ENCODE data around the gene RTN4.
"Not testable (repeated sequence)": the region's sequence is repeated elsewhere in the genome, so short reads cannot be mapped to it uniquely, and the experiment has no call there.

RTN4 gene

GRCh38 chr2:55006306-55006705 lies 43.9 kb downstream of the RTN4 start:
- no peak for DNase-seq (ENCODE audit: low spot score)

- no peak for DNase-seq (ENCODE audit: low spot score)
These were observed 46.3 kb downstream of the RTN4 start for GRCh38 chr2:55003706-55004639.

- no peak for DNase-seq (ENCODE audit: low spot score)
These were observed 48.5 kb downstream of the RTN4 start for GRCh38 chr2:55001716-55002115.

- DNase-seq (ENCODE audit: low spot score) = no peak
These were observed 49.9 kb downstream of the RTN4 start for GRCh38 chr2:55000341-55000740.

- DNase-seq (ENCODE audit: low spot score) = no peak
These were observed 51.1 kb downstream of the RTN4 start for GRCh38 chr2:54999182-54999581.

GRCh38 chr2:54997826-54998225 lies 52.4 kb downstream of the RTN4 start:
- DNase-seq (ENCODE audit: low spot score) = no peak

GRCh38 chr2:54995553-54995952 lies 54.7 kb downstream of the RTN4 start:
- DNase-seq (ENCODE audit: low spot score) = no peak

GRCh38 chr2:54990694-54991093 lies 59.6 kb downstream of the RTN4 start:
- DNase-seq (ENCODE audit: low spot score) = not testable (repeated sequence)

GRCh38 chr2:54988612-54989011 lies 61.6 kb downstream of the RTN4 start:
- DNase-seq (ENCODE audit: low spot score) = no peak

GRCh38 chr2:54986264-54986663 lies 64.0 kb downstream of the RTN4 start:
- no peak for DNase-seq (ENCODE audit: low spot score)

GRCh38 chr2:54984476-54984875 lies 65.8 kb downstream of the RTN4 start:
- DNase-seq (ENCODE audit: low spot score) = peak; percentile 64

GRCh38 chr2:54983345-54984220 lies 66.7 kb downstream of the RTN4 start:
- DNase-seq (ENCODE audit: low spot score) = peak; percentile 46

- DNase-seq (ENCODE audit: low spot score) = no peak
These were observed 68.9 kb downstream of the RTN4 start for GRCh38 chr2:54981385-54981784.

GRCh38 chr2:54979321-54980044 lies 70.8 kb downstream of the RTN4 start:
- DNase-seq (ENCODE audit: low spot score) = no peak

- no peak for DNase-seq (ENCODE audit: low spot score)
These were observed 73.1 kb downstream of the RTN4 start for GRCh38 chr2:54977149-54977548.

- no peak for DNase-seq (ENCODE audit: low spot score)
These were observed 74.4 kb downstream of the RTN4 start for GRCh38 chr2:54975598-54976492.

- no peak for DNase-seq (ENCODE audit: low spot score)
These were observed 75.1 kb downstream of the RTN4 start for GRCh38 chr2:54975175-54975574.

GRCh38 chr2:54969940-54970338 lies 80.3 kb downstream of the RTN4 start:
- no peak for DNase-seq (ENCODE audit: low spot score)

- no peak for DNase-seq (ENCODE audit: low spot score)
These were observed 80.8 kb downstream of the RTN4 start for GRCh38 chr2:54969295-54969939.

- no peak for DNase-seq (ENCODE audit: low spot score)
These were observed 81.6 kb downstream of the RTN4 start for GRCh38 chr2:54968561-54969218.

All from SW480 (cell line).